ENCODE results near the gene MRPL43. TPM values are rescaled to one million over a fixed set of nuclear protein-coding genes. Genes with fewer than 3 reads are reported as not detected.

MRPL43 gene
- total and polyA plus RNA-seq, 2 experiments from 2014 or later = 83.5 to 145 TPM

DNA sequence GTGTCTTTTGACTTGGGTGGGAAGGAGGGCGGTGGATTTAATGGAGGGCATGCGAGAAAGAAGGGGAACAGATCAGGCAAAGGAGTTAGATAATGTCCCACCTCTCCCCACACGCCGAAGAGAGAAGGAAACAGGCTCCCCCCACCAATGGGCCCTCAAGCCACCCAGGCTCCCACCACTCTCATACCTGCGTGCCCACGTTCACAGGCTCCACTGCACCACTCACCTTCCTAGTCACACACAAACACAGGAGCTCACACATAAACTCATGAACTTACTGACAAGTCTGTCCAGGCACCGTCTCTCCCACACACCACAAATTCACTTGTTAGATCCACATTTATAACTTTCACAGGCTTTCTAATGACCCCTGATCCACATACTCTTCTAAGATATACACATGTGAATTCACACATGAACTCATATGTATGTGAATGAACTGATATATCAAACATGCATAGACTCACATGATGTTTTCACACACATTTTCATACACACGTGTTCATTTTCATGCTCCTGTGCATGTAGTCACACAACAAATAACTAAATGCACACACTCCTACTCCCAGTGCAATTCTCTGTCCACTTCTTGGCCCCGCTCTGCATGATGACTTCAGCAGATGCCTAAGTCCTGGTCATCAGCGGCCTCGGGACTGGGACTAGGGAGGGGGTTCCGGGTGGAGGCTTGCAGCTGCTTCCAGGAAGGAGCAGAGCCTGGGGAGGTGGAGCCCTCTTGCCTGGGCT, 13.8 kb upstream of the MRPL43 start:
- Histone ChIP-seq H3F3A (ENCODE audit: insufficient read depth) (peaks cover 19% of the 10 kb centered on the region), H3K36me3 (ENCODE audit: low read depth) (peaks cover 15% of the 10 kb centered on the region), H3K79me2 (ENCODE audit: insufficient read depth) (peaks cover 64% of the 10 kb centered on the region), H3K27ac (peak overlapping the region; percentile 91), H2AFZ (no peak overlapping the region), H4K20me1 (ENCODE audit: insufficient read depth) (no peaks in the 10 kb centered on the region), H3K27me3 (replicated peaks; ENCODE audit: insufficient read depth) (no peaks in the 10 kb centered on the region), H3K9ac (peak overlapping the region; percentile 100), H3K9me3 (ENCODE audit: low read depth) (no peaks in the 10 kb centered on the region), H3K4me3 (peak overlapping the region; percentile 98), H3K9me2 (ENCODE audit: insufficient read depth) (no peaks in the 10 kb centered on the region), H3K4me1 (ENCODE audit: insufficient read depth) (peaks cover 22% of the 10 kb centered on the region), H3K4me2 (ENCODE audit: unreplicated experiment) (peak overlapping the region; percentile 71)
- DNase-seq = peak; percentile 97
- 23 to 25% methylated on average over 12 of the region's 12 CpGs for WGBS, 2 experiments (ENCODE audit: low coverage in 1 of 2, low lambda C conversion rate in 2 of 2, missing lambda C conversion rate in 2 of 2)
- in situ Hi-C loops (cut with MboI) = no loop called here
- TF ChIP-seq EZH2phosphoT487 (IDR thresholded peaks at IDR 0.05; ENCODE audit: insufficient read depth, low read depth) = no peak
- no peak for TF ChIP-seq EZH2 (IDR thresholded peaks at IDR 0.05; ENCODE audit: insufficient read depth, poor library complexity, severe bottlenecking)

DNA sequence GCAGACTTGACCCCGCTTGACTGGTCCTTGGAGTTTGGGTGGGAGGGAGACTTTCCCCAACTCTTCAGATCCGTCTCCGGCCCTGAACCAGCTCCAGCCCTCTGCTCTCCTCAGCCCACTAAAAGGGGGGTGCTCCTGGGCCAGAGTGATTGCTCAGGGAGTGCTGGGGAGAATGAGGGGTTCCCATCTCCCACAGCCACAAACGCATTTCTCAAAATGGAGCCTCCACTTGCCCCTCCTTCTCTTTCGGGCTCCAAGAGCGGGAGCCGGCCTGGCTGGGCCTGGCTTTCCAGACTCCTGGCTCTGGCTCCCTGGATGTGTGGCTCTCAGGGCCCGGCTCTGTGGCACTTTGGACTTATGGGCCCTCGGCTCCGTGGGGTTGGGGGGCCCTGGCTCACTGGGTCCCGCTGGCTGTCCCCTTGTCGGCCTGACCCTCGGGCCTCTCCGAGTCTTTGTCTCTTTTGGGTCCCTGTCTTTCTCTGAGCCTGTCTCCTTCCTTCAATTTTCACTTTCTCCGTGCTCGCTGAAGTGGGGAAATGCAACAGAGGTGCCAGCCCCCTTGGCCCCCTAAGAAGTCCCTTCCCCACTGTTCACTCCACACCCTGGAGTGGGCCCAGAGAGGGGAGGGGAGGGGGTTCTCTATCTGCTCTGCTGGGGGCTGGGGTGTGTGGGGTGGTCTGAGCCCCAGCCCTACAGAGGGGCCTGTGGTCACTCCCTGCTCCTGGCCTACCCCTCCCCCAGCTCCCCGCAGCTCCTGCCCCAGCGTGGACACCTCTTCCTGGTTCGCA, 13.0 kb upstream of the MRPL43 start:
- Histone ChIP-seq H3K79me2 (ENCODE audit: insufficient read depth) (peaks cover 56% of the 10 kb centered on the region), H3K4me1 (ENCODE audit: insufficient read depth) (peaks cover 22% of the 10 kb centered on the region), H3K4me3 (peak overlapping the region; percentile 98), H3F3A (ENCODE audit: insufficient read depth) (peaks cover 23% of the 10 kb centered on the region), H3K9me3 (ENCODE audit: low read depth) (no peaks in the 10 kb centered on the region), H3K27me3 (replicated peaks; ENCODE audit: insufficient read depth) (no peaks in the 10 kb centered on the region), H2AFZ (peak overlapping the region; percentile 61), H4K20me1 (ENCODE audit: insufficient read depth) (no peaks in the 10 kb centered on the region), H3K27ac (peak overlapping the region; percentile 91), H3K4me2 (ENCODE audit: unreplicated experiment) (peak overlapping the region; percentile 71), H3K9me2 (ENCODE audit: insufficient read depth) (no peaks in the 10 kb centered on the region), H3K9ac (peak overlapping the region; percentile 100), H3K36me3 (ENCODE audit: low read depth) (peaks cover 10% of the 10 kb centered on the region)
- TF ChIP-seq EZH2phosphoT487 (IDR thresholded peaks at IDR 0.05; ENCODE audit: insufficient read depth, low read depth) (no peak), EZH2 (IDR thresholded peaks at IDR 0.05; ENCODE audit: insufficient read depth, poor library complexity, severe bottlenecking) (no peak)
- DNase-seq = peak; percentile 76
- in situ Hi-C loops (cut with MboI) = no loop called here
- 3% methylated on average over 19 of the region's 19 CpGs for WGBS, 2 experiments (ENCODE audit: low coverage in 1 of 2, low lambda C conversion rate in 2 of 2, missing lambda C conversion rate in 2 of 2)

DNA sequence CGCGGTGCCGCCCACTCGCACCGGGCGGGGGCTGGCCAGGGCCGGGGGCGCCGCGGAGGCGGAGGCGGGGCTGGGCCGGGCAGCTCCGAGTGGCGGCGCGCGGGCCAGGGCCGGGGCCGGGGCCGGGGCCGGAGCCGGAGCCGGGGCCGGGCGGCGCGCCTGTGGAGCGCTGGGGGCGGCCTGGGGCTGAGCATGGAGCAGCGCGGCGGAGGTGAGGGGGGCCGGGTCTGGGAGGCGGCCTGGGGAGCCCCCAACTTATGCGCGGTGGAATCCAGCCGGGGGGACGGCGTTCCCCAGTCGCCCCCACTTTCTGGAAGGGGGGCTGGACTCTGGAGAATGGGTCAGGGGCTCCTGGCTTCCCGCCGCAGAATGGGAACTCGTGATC, 12.4 kb upstream of the MRPL43 start, which contains the start of gene LZTS2:
TSS of gene LZTS2 (plus strand) at position 67 of the 385 bp plus-strand sequence. CDS start 2,731 bp downstream, outside the sequence.
- in situ Hi-C loops (cut with MboI) = no loop called here
- TF ChIP-seq EZH2phosphoT487 (IDR thresholded peaks at IDR 0.05; ENCODE audit: insufficient read depth, low read depth) = no peak
- TF ChIP-seq EZH2 (IDR thresholded peaks at IDR 0.05; ENCODE audit: insufficient read depth, poor library complexity, severe bottlenecking) = no peak
- Histone ChIP-seq H3K4me3 (peak within 1 kb of the TSS; percentile 98), H3K4me2 (ENCODE audit: unreplicated experiment) (peak within 1 kb of the TSS; percentile 86), H3K4me1 (ENCODE audit: insufficient read depth) (peaks cover 22% of the 10 kb centered on the region), H3F3A (ENCODE audit: insufficient read depth) (peaks cover 23% of the 10 kb centered on the region), H3K27me3 (replicated peaks; ENCODE audit: insufficient read depth) (no peaks in the 10 kb centered on the region), H3K9me2 (ENCODE audit: insufficient read depth) (no peaks in the 10 kb centered on the region), H3K36me3 (ENCODE audit: low read depth) (peaks cover 10% of the 10 kb centered on the region), H3K27ac (peak within 1 kb of the TSS; percentile 91), H3K9me3 (ENCODE audit: low read depth) (no peaks in the 10 kb centered on the region), H3K9ac (peak within 1 kb of the TSS; percentile 100), H3K79me2 (ENCODE audit: insufficient read depth) (peaks cover 50% of the 10 kb centered on the region), H2AFZ (peak within 1 kb of the TSS; percentile 81), H4K20me1 (ENCODE audit: insufficient read depth) (no peaks in the 10 kb centered on the region)
- WGBS, 2 experiments (ENCODE audit: low coverage in 1 of 2, low lambda C conversion rate in 2 of 2, missing lambda C conversion rate in 2 of 2) = 2 to 3% methylated on average over 7 to 41 of the region's 44 CpGs
- DNase-seq = no peak

DNA sequence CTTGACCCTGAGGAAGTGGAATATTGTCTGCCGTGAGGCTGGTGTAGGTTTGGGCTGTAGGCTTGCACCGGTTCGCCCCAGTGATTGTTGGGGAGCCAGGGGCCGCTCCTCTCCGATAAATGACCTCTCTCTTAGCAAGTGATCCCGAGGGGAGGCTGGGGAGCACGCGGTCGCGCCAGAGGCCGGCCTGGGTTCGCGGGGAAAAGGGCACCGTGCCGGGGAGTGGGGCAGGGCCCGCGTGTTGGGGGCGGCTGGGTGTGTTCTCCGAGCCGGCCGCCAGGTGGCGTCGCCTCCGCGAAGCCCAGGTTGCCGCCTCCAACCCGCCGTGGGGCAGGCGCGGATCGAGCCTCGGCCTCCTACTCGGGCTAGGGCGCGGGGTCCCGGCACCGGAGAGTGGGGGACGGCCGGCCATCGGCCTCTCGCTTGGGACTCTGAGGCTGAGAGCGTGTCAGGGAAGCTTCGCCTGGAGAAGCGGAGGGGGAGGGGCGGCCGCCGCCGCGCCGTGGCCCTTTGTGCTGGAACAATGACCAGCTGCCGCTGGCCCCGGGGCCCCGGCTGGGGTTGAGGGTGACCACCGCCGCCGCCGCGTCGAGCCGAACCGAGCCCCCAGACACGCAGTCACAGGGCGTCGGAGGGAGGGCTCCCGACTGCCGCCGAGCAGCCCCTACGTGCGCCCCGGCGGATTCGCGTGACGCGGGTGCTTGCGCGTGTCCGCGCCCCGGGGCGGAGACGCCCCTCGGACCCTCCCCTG, 11.9 kb upstream of the MRPL43 start:
- whole genome bisulfite sequencing, 2 experiments (ENCODE audit: low coverage in 1 of 2, low lambda C conversion rate in 2 of 2, missing lambda C conversion rate in 2 of 2) = 1 to 2% methylated on average over 39 to 61 of the region's 83 CpGs
- H3F3A ChIP-seq (ENCODE audit: insufficient read depth) = peaks cover 23% of the 10 kb centered on the region
- H3K4me1 ChIP-seq (ENCODE audit: insufficient read depth) = peaks cover 22% of the 10 kb centered on the region
- peaks cover 5% of the 10 kb centered on the region for H3K36me3 ChIP-seq (ENCODE audit: low read depth)
- H3K9ac ChIP-seq = peak overlapping the region; percentile 100
- H3K4me3 ChIP-seq = peak overlapping the region; percentile 98
- no peak for TF ChIP-seq EZH2 (IDR thresholded peaks at IDR 0.05; ENCODE audit: insufficient read depth, poor library complexity, severe bottlenecking)
- H2AFZ ChIP-seq = peak overlapping the region; percentile 81
- H3K9me3 ChIP-seq (ENCODE audit: low read depth) = no peaks in the 10 kb centered on the region
- peak overlapping the region; percentile 91 for H3K27ac ChIP-seq
- in situ Hi-C loops (cut with MboI) = no loop called here
- H4K20me1 ChIP-seq (ENCODE audit: insufficient read depth) = no peaks in the 10 kb centered on the region
- H3K9me2 ChIP-seq (ENCODE audit: insufficient read depth) = no peaks in the 10 kb centered on the region
- H3K4me2 ChIP-seq (ENCODE audit: unreplicated experiment) = peak overlapping the region; percentile 86
- peak; percentile 89 for DNase-seq
- H3K27me3 ChIP-seq (replicated peaks; ENCODE audit: insufficient read depth) = no peaks in the 10 kb centered on the region
- peaks cover 44% of the 10 kb centered on the region for H3K79me2 ChIP-seq (ENCODE audit: insufficient read depth)
